Small intestine (tissue), 7 donors: ENCODE measurements around the gene DSG3. TPM values are rescaled to one million over a fixed set of nuclear protein-coding genes. Genes with fewer than 3 reads are reported as not detected.

ENCODE experiments used
- DNase-seq, 2 donors: peaks; one replicate each; pipeline versions ENCODE4 v3.0.0 to v3.0.0-alpha.2; 2013
- FAIRE-seq: peaks from 2 replicates; lab custom pipeline; 2012; peaks lifted over from hg19 to GRCh38; lab: Jason Lieb, UNC
- H3K27ac ChIP-seq, 3 donors: one replicate each; pipeline ENCODE4 v1.5.1; 2013; ENCODE audit warnings: low read length in 2 of 3, mild to moderate bottlenecking in 2 of 3, control low read depth in 1 of 3, inconsistent platforms in 1 of 3, low read depth in 1 of 3, moderate library complexity in 1 of 3
- H3K27me3 ChIP-seq, 3 donors: one replicate each; pipeline ENCODE4 v1.6.1; 2013; ENCODE audit warnings: low read length in 3 of 3, inconsistent platforms in 1 of 3; ENCODE audit not compliant: control insufficient read depth in 3 of 3, insufficient read depth in 3 of 3
- H3K36me3 ChIP-seq, 3 donors: one replicate each; pipeline ENCODE4 v1.6.1; 2013; ENCODE audit warnings: low read length in 3 of 3, inconsistent platforms in 1 of 3, low read depth in 1 of 3, mild to moderate bottlenecking in 1 of 3, moderate library complexity in 1 of 3; ENCODE audit not compliant: control insufficient read depth in 3 of 3, insufficient read depth in 2 of 3
- H3K4me1 ChIP-seq, 3 donors: one replicate each; pipeline ENCODE4 v1.6.1; 2013; ENCODE audit warnings: low read length in 2 of 3, inconsistent platforms in 1 of 3, low read depth in 1 of 3, mild to moderate bottlenecking in 1 of 3, moderate library complexity in 1 of 3; ENCODE audit not compliant: control insufficient read depth in 3 of 3, insufficient read depth in 2 of 3
- H3K4me3 ChIP-seq, 3 donors: one replicate each; pipeline ENCODE4 v1.5.1; 2013; ENCODE audit warnings: low read length in 3 of 3, control low read depth in 1 of 3, inconsistent platforms in 1 of 3, low read depth in 1 of 3, mild to moderate bottlenecking in 1 of 3, moderate library complexity in 1 of 3
- H3K9me3 ChIP-seq, 2 donors: one replicate each; pipeline ENCODE4 v1.6.1; 2013; ENCODE audit warnings: low read depth in 1 of 2, low read length in 1 of 2; ENCODE audit not compliant: control insufficient read depth in 2 of 2, insufficient read depth in 1 of 2
- WGBS, 3 donors: extraction: QIAGEN DNeasy Blood & Tissue Kit; methylation state at CpG; one replicate each; pipeline ENCODE4 v1.1.7; 2013; 5-methylcytosine and 5-hydroxymethylcytosine counted together
- polyA plus RNA-seq, 4 donors: library from polyadenylated mRNA; stranded (reverse) in 3 of 4; unstranded in 1 of 4; fragments of 200-250 nt in 3 of 4; fragments of 120-200 nt in 1 of 4; gene quantifications; one replicate each; pipeline versions ENCODE4 v1.2.1 to v1.2.3, GENCODE V29; 2013
- donor health status: healthy with polysubstance abuse.
- donor health status: control.
- donor health status: control.
- donor health status: Bipolar disorder and iron deficiency.
- donor health status: healthy.

The DSG3 gene
- polyA plus RNA-seq, 4 donors, result 0.03 to 2.5 (median 0.47) TPM

DNA sequence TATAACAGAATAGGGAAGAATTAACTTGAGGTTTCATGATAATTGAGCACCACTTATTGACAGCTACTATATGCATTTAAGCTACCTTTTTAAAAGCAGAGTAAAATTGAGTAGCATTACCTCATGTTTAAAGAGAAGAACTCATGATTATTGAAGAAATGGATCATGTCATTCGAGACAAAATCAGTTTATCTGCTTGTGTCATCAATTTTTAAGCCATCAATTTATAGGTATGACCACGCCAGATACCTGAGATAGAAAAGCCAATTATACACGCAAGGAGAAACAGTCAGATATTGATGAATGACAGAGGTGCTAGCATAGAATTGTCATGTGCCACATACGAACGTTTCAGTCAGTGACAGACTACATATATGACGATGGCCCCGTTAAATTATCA lies 78.8 kb downstream of the DSG3 start:
- H3K4me3 ChIP-seq, result no peak overlapping the region
- 72 to 86% (median 83%) methylated on average over 7 of the region's 7 CpGs for WGBS, 3 donors
- no peaks in the 10 kb centered on the region for H3K4me1 ChIP-seq
- H3K27ac ChIP-seq, result no peak overlapping the region
- DNase-seq (no peak), FAIRE-seq (no peak)
- peaks cover 0 to 26% (median 21%) of the 10 kb centered on the region in 3 donors for H3K36me3 ChIP-seq
- no peaks in the 10 kb centered on the region for H3K27me3 ChIP-seq
- H3K9me3 ChIP-seq, result no peaks in the 10 kb centered on the region

Other genes starting within 250 kb of the DSG3 start
- under 1 TPM in 2 of 4 donors, not detected in 2; 0.03 to 0.13 TPM for gene DSG1, start 129.6 kb upstream of the DSG3 start, polyA plus RNA-seq
- gene DSG4, start 71.0 kb upstream of the DSG3 start, polyA plus RNA-seq, result under 1 TPM in 2 of 4 donors, not detected in 2; 0.07 to 0.28 TPM
- 100 to 1,000 TPM in 1 of 4 donors, 10 to 100 TPM in 3; 28.6 to 106 (median 47.9) TPM for gene DSG2, start 50.4 kb downstream of the DSG3 start, polyA plus RNA-seq
- 1,000 to 10,000 TPM in 1 of 4 donors, 1 to 10 TPM in 2, under 1 TPM in 1; 0.63 to 2,731 (median 6.0) TPM for gene TTR, start 144.1 kb downstream of the DSG3 start, polyA plus RNA-seq
- 10 to 100 TPM in 2 of 4 donors, 1 to 10 TPM in 2; 4.7 to 10.3 (median 8.1) TPM for gene B4GALT6, start 236.8 kb downstream of the DSG3 start, polyA plus RNA-seq